IMR-90 (cell line): Measurements from ENCODE around the gene TEX14. TPM values are rescaled to one million over a fixed set of nuclear protein-coding genes. Genes with fewer than 3 reads are reported as not detected.

Source experiments
- ATAC-seq: fragments of 200-7000 bp; cut with Tn5 transposase; 2 replicates; pipeline ENCODE4 v1.9.1; 2020; ENCODE audit warnings: low read depth, mild to moderate bottlenecking, moderate library complexity
- BruUV-seq: library from RNA; stranded (reverse); fragments of 400-500 nt; replicated peaks from 2 replicates; lab custom pipeline; 2021; lab: Mats Ljungman, UMichigan
- CTCF ChIA-PET: fragments of 300-600 bp; formaldehyde crosslinking; extraction: SDS; loops from one replicate; lab custom pipeline; 2021; ENCODE audit warnings: antibody characterized with exemption; lab: Yijun Ruan, JAX
- POLR2A ChIA-PET: fragments of 300-600 bp; sonication (Branson Sonifier 250); formaldehyde crosslinking; loops from one replicate; lab custom pipeline; 2022; ENCODE audit warnings: antibody characterized with exemption; ENCODE audit not compliant: unreplicated experiment; lab: Charles Lee
- DNase-seq: peaks from one replicate; pipeline ENCODE4 v3.0.0; 2013
- H2AFZ ChIP-seq: replicated peaks from 2 replicates; pipeline ENCODE3; 2013; ENCODE audit warnings: low read length, mild to moderate bottlenecking; ENCODE audit not compliant: poor library complexity
- H2AK5ac ChIP-seq: 2 replicates; pipeline ENCODE4 v1.6.1; 2013; ENCODE audit warnings: low read depth, low read length, inconsistent platforms
- H2AK9ac ChIP-seq: replicated peaks from 2 replicates; pipeline ENCODE3; 2013; ENCODE audit warnings: mild to moderate bottlenecking, low read depth, low read length, moderate library complexity; ENCODE audit not compliant: poor library complexity
- H2BK120ac ChIP-seq: 2 replicates; pipeline ENCODE4 v1.6.1; 2013; ENCODE audit warnings: low read depth, low read length, inconsistent platforms
- H2BK15ac ChIP-seq: 3 replicates; pipeline ENCODE4 v1.6.1; 2013; ENCODE audit warnings: low read depth, low read length, inconsistent platforms
- H2BK20ac ChIP-seq: 2 replicates; pipeline ENCODE4 v1.6.1; 2013; ENCODE audit warnings: low read depth, mild to moderate bottlenecking, inconsistent platforms, low read length, moderate library complexity
- H2BK5ac ChIP-seq: 2 replicates; pipeline ENCODE4 v1.6.1; 2013; ENCODE audit warnings: mild to moderate bottlenecking, low read depth, low read length, inconsistent platforms; ENCODE audit not compliant: poor library complexity, severe bottlenecking
- H3K14ac ChIP-seq: replicated peaks from 2 replicates; pipeline ENCODE4 v1.6.1; 2013; ENCODE audit warnings: low read depth, low read length, inconsistent platforms
- H3K18ac ChIP-seq: 2 replicates; pipeline ENCODE4 v1.6.1; 2013; ENCODE audit warnings: low read depth, low read length, control low read depth
- H3K23ac ChIP-seq: 2 replicates; pipeline ENCODE4 v1.6.1; 2013; ENCODE audit warnings: low read depth, low read length, inconsistent platforms
- H3K27ac ChIP-seq: 2 replicates; pipeline ENCODE4 v1.5.1; 2013; ENCODE audit warnings: mild to moderate bottlenecking, control low read depth, low read length; ENCODE audit not compliant: insufficient read depth
- H3K27me3 ChIP-seq: 2 replicates; pipeline ENCODE4 v1.6.1; 2013; ENCODE audit warnings: low read length; ENCODE audit not compliant: control insufficient read depth, insufficient read depth
- H3K36me3 ChIP-seq: 2 replicates; pipeline ENCODE4 v1.6.1; 2013; ENCODE audit warnings: low read length, mixed read lengths; ENCODE audit not compliant: control insufficient read depth, insufficient read depth
- H3K4ac ChIP-seq: 2 replicates; pipeline ENCODE4 v1.6.1; 2013; ENCODE audit warnings: low read depth, low read length, inconsistent platforms
- H3K4me1 ChIP-seq: 2 replicates; pipeline ENCODE4 v1.6.1; 2013; ENCODE audit warnings: low read length, mixed read lengths; ENCODE audit not compliant: control insufficient read depth, insufficient read depth
- H3K4me2 ChIP-seq: 2 replicates; pipeline ENCODE4 v1.6.1; 2013; ENCODE audit warnings: low read depth, mild to moderate bottlenecking, control low read depth, low read length, moderate library complexity
- H3K4me3 ChIP-seq: 2 replicates; pipeline ENCODE4 v1.5.1; 2013; ENCODE audit warnings: low read depth, mild to moderate bottlenecking, control low read depth, low read length, moderate library complexity; ENCODE audit not compliant: insufficient read depth
- H3K56ac ChIP-seq: 2 replicates; pipeline ENCODE4 v1.6.1; 2013; ENCODE audit warnings: low read length, inconsistent platforms; ENCODE audit not compliant: insufficient read depth; ENCODE audit errors: extremely low read depth
- H3K79me1 ChIP-seq, 2 experiments: 2 replicates each; pipeline ENCODE4 v1.6.1; 2013; ENCODE audit warnings: low read length in 2 of 2, inconsistent platforms in 1 of 2, low read depth in 1 of 2
- H3K9ac ChIP-seq: 2 replicates; pipeline ENCODE4 v1.6.1; 2013; ENCODE audit warnings: low read depth, low read length, control low read depth
- H3K9me1 ChIP-seq: 2 replicates; pipeline ENCODE4 v1.6.1; 2013; ENCODE audit warnings: low read length, inconsistent platforms; ENCODE audit not compliant: insufficient read depth
- H3K9me3 ChIP-seq: 2 replicates; pipeline ENCODE4 v1.6.1; 2013; ENCODE audit warnings: low read length; ENCODE audit not compliant: control insufficient read depth, insufficient read depth
- H4K20me1 ChIP-seq: 2 replicates; pipeline ENCODE4 v1.6.1; 2013; ENCODE audit warnings: low read length, inconsistent platforms; ENCODE audit not compliant: insufficient read depth
- H4K5ac ChIP-seq: 2 replicates; pipeline ENCODE4 v1.6.1; 2013; ENCODE audit warnings: mild to moderate bottlenecking, low read depth, low read length, control low read depth
- H4K8ac ChIP-seq, 2 experiments: 2 replicates each; pipeline ENCODE4 v1.6.1; 2013; ENCODE audit warnings: low read depth in 2 of 2, low read length in 2 of 2, control low read depth in 1 of 2, inconsistent platforms in 1 of 2
- H4K91ac ChIP-seq: 2 replicates; pipeline ENCODE4 v1.6.1; 2013; ENCODE audit warnings: low read depth, low read length, inconsistent platforms; ENCODE audit not compliant: insufficient read depth
- BHLHE40 ChIP-seq: fragments of 150-350 bp; IDR thresholded peaks from 2 replicates; pipeline ENCODE4 v1.6.1; 2016; ENCODE audit warnings: mild to moderate bottlenecking, low read depth, low read length
- CEBPB ChIP-seq: IDR thresholded peaks from 2 replicates; pipeline ENCODE4 v1.6.1; 2012; ENCODE audit warnings: low read depth, low read length, improper control_type of control experiment
- CHD1 ChIP-seq: IDR thresholded peaks from 2 replicates; pipeline ENCODE4 v1.6.1; 2012; ENCODE audit warnings: low read depth, low read length, improper control_type of control experiment
- FOS ChIP-seq: fragments of 150-350 bp; IDR thresholded peaks from 2 replicates; pipeline ENCODE4 v1.6.1; 2016; ENCODE audit warnings: low read depth, low read length
- MAZ ChIP-seq: IDR thresholded peaks from 2 replicates; pipeline ENCODE4 v1.6.1; 2012; ENCODE audit warnings: low read depth, mild to moderate bottlenecking, low read length, improper control_type of control experiment, moderate library complexity, borderline replicate concordance
- MXI1 ChIP-seq: IDR thresholded peaks from 2 replicates; pipeline ENCODE4 v1.6.1; 2012; ENCODE audit warnings: low read depth, mild to moderate bottlenecking, low read length, moderate library complexity, borderline replicate concordance
- NFE2L2 ChIP-seq: fragments of 150-350 bp; IDR thresholded peaks from 2 replicates; pipeline ENCODE4 v1.6.1; 2016; ENCODE audit warnings: low read depth, mild to moderate bottlenecking, low read length
- POLR2A ChIP-seq: IDR thresholded peaks from 2 replicates; pipeline ENCODE4 v1.6.1; 2012; ENCODE audit warnings: mild to moderate bottlenecking, low read depth, low read length
- RAD21 ChIP-seq: IDR thresholded peaks from 2 replicates; pipeline ENCODE4 v1.6.1; 2012; ENCODE audit warnings: low read length, improper control_type of control experiment
- RCOR1 ChIP-seq: IDR thresholded peaks from 2 replicates; pipeline ENCODE4 v1.6.1; 2012; ENCODE audit warnings: mild to moderate bottlenecking, low read length, improper control_type of control experiment; ENCODE audit not compliant: insufficient replicate concordance
- RFX5 ChIP-seq: IDR thresholded peaks from 2 replicates; pipeline ENCODE4 v1.8.0; 2012; ENCODE audit warnings: low read depth, mild to moderate bottlenecking, low read length, moderate library complexity
- SMC3 ChIP-seq: fragments of 150-350 bp; IDR thresholded peaks from 2 replicates; pipeline ENCODE4 v1.6.1; 2016; ENCODE audit warnings: low read depth, mild to moderate bottlenecking, antibody characterized with exemption, low read length, moderate library complexity
- WGBS, 2 experiments: methylation state at CpG; one replicate each; pipeline versions ENCODE4 v1.1.5 to v1.1.7; 2013; ENCODE audit warnings: missing lambda C conversion rate in 2 of 2; ENCODE audit not compliant: insufficient read length in 1 of 2; ENCODE audit errors: extremely low coverage in 2 of 2; 5-methylcytosine and 5-hydroxymethylcytosine counted together
- dilution Hi-C: fragments of 300-500 bp; cut with HindIII; formaldehyde crosslinking; loops from one replicate; pipeline ENCODE4 v1.14.3; 2018; ENCODE audit warnings: low sequenced_read_pairs; ENCODE audit not compliant: unreplicated experiment
- in situ Hi-C: fragments of 300-500 bp; cut with MboI; formaldehyde crosslinking; loops from 3 replicates; pipeline ENCODE4 v1.14.3; 2019; ENCODE audit warnings: low sequenced_read_pairs, inconsistent platforms, mixed read lengths
- intact Hi-C: fragments of 100-400 bp; cut with micrococcal nuclease; formaldehyde crosslinking; loops from 2 replicates; pipeline ENCODE4 v1.10.0; 2022
- polyA plus RNA-seq, 3 experiments: library from polyadenylated mRNA; depleted of rRNA; stranded (reverse); fragments of >200 nt; gene quantifications; 2 replicates each; pipeline ENCODE4 v1.2.3, GENCODE V29; 2012; ENCODE audit warnings: low replicate concordance in 1 of 3
- total RNA-seq: library from RNA; depleted of rRNA; stranded (reverse); fragments of >200 nt; gene quantifications from 2 replicates; pipeline ENCODE4 v1.2.3, GENCODE V29; 2012
- TF ChIP-seq, protein P1 (sequence below): fragments of 150-350 bp; IDR thresholded peaks from 2 replicates; pipeline ENCODE4 v1.6.1; 2016; ENCODE audit warnings: low read depth, mild to moderate bottlenecking, low read length, moderate library complexity, borderline replicate concordance
- TF ChIP-seq, protein P2 (sequence below): conservative IDR thresholded peaks from 2 replicates; pipeline ENCODE4 v1.5.1; 2012; ENCODE audit warnings: mild to moderate bottlenecking, low read depth, low read length, improper control_type of control experiment
- TF ChIP-seq, protein P3 (sequence below): fragments of 150-350 bp; IDR thresholded peaks from 2 replicates; pipeline ENCODE4 v1.6.1; 2017; ENCODE audit warnings: mild to moderate bottlenecking, antibody characterized with exemption, low read length, low read depth

Gene TEX14
- total and polyA plus RNA-seq, 2 of the 4 experiments (the other 2 are of a cell fraction) = not detected

DNA sequence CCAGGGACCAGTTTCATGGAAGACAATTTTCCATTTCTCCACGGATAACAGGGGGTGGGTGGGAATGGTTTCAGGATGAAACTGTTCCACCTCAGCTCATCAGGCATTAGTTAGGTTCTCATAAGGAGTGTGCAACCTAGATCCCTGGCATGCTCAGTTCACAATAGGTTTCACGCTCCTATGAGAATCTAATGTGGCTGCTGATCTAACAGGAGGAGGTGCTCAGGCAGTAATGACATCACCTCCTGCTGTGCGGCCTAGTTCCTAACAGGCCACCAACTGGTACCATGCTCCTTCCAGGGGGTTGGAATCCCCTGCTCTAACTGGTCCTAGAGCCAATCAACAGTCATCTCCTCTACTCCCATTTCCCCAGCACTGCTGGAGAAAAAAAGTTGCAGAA is 19.9 kb downstream of the TEX14 start:
- Histone ChIP-seq H3K14ac (no peak overlapping the region), H4K20me1 (no peaks in the 10 kb centered on the region), H3K9me1 (peaks cover 2% of the 10 kb centered on the region), H3K9me3 (no peaks in the 10 kb centered on the region), H4K5ac (no peak overlapping the region), H3K27ac (no peak overlapping the region), H3K4me3 (no peak overlapping the region), H3K36me3 (no peaks in the 10 kb centered on the region), H2BK20ac (no peak overlapping the region), H3K4ac (no peak overlapping the region), H2AK5ac (no peak overlapping the region), H3K4me2 (no peak overlapping the region), H2AK9ac (no peak overlapping the region), H3K27me3 (no peaks in the 10 kb centered on the region), H3K4me1 (no peaks in the 10 kb centered on the region; the same call in 1 of the 2 replicates), H2BK15ac (no peak overlapping the region), H2BK120ac (no peak overlapping the region), H4K8ac (no peak overlapping the region), H3K79me1 (no peaks in the 10 kb centered on the region), H4K91ac (no peak overlapping the region), H3K9ac (no peak overlapping the region), H2BK5ac (no peak overlapping the region), H3K56ac (no peak overlapping the region), H3K18ac (no peak overlapping the region), H3K23ac (no peak overlapping the region), H2AFZ (no peak overlapping the region)
- in situ Hi-C loops (no loop called here), intact Hi-C loops (no loop called here), dilution Hi-C loops (no loop called here)
- ChIA-PET CTCF (no interaction called here), POLR2A (no interaction called here)
- DNase-seq = no peak
- no peak for ATAC-seq
- TF ChIP-seq POLR2A (no peak), NFE2L2 (no peak), RCOR1 (no peak), MAZ (no peak), CHD1 (no peak), FOS (no peak), RFX5 (no peak), BHLHE40 (no peak), CEBPB (no peak), SMC3 (no peak), RAD21 (no peak), MXI1 (no peak)
- TF ChIP-seq, protein P1, sequence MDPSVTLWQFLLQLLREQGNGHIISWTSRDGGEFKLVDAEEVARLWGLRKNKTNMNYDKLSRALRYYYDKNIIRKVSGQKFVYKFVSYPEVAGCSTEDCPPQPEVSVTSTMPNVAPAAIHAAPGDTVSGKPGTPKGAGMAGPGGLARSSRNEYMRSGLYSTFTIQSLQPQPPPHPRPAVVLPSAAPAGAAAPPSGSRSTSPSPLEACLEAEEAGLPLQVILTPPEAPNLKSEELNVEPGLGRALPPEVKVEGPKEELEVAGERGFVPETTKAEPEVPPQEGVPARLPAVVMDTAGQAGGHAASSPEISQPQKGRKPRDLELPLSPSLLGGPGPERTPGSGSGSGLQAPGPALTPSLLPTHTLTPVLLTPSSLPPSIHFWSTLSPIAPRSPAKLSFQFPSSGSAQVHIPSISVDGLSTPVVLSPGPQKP = no peak
- TF ChIP-seq, protein P2, sequence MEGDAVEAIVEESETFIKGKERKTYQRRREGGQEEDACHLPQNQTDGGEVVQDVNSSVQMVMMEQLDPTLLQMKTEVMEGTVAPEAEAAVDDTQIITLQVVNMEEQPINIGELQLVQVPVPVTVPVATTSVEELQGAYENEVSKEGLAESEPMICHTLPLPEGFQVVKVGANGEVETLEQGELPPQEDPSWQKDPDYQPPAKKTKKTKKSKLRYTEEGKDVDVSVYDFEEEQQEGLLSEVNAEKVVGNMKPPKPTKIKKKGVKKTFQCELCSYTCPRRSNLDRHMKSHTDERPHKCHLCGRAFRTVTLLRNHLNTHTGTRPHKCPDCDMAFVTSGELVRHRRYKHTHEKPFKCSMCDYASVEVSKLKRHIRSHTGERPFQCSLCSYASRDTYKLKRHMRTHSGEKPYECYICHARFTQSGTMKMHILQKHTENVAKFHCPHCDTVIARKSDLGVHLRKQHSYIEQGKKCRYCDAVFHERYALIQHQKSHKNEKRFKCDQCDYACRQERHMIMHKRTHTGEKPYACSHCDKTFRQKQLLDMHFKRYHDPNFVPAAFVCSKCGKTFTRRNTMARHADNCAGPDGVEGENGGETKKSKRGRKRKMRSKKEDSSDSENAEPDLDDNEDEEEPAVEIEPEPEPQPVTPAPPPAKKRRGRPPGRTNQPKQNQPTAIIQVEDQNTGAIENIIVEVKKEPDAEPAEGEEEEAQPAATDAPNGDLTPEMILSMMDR = no peak
- TF ChIP-seq, protein P3, sequence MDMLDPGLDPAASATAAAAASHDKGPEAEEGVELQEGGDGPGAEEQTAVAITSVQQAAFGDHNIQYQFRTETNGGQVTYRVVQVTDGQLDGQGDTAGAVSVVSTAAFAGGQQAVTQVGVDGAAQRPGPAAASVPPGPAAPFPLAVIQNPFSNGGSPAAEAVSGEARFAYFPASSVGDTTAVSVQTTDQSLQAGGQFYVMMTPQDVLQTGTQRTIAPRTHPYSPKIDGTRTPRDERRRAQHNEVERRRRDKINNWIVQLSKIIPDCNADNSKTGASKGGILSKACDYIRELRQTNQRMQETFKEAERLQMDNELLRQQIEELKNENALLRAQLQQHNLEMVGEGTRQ = no peak
- WGBS, 2 experiments = 67% methylated on average over 1 of the region's 3 CpGs; no CpG with 5 or more reads in 1 of the 2 experiments
- no TSS peak for BruUV-seq
